Chondrocyte (in vitro differentiated cells): ENCODE results near the gene ZNF487. TPM values are rescaled to one million over a fixed set of nuclear protein-coding genes. Genes with fewer than 3 reads are reported as not detected.
"Not testable (repeated sequence)": the region's sequence is repeated elsewhere in the genome, so short reads cannot be mapped to it uniquely, and the experiment has no call there.

Experiments used
- DNase-seq: peaks from one replicate; pipeline ENCODE4 v3.0.0; 2021; ENCODE audit warnings: mixed read lengths, low spot score
- H3K27ac Mint-ChIP-seq: one replicate; pipeline ENCODE4 v1.8.0; 2021; ENCODE audit warnings: mild to moderate bottlenecking, moderate library complexity, mixed read lengths; ENCODE audit not compliant: unreplicated experiment
- H3K27me3 Mint-ChIP-seq: 2 replicates; pipeline ENCODE4 v1.8.0; 2021; ENCODE audit warnings: low read depth, mixed read lengths
- H3K36me3 Mint-ChIP-seq: 2 replicates; pipeline ENCODE4 v1.8.0; 2021; ENCODE audit warnings: low read depth, mixed read lengths
- H3K4me1 Mint-ChIP-seq: 2 replicates; pipeline ENCODE4 v1.8.0; 2021; ENCODE audit warnings: low read depth, mild to moderate bottlenecking, mixed read lengths
- H3K4me3 Mint-ChIP-seq: one replicate; pipeline ENCODE4 v1.8.0; 2021; ENCODE audit warnings: mild to moderate bottlenecking, moderate library complexity, mixed read lengths; ENCODE audit not compliant: unreplicated experiment
- H3K9me3 Mint-ChIP-seq: 2 replicates; pipeline ENCODE4 v1.8.0; 2021; ENCODE audit warnings: low read depth, mixed read lengths
- CTCF ChIP-seq: fragments of 200-600 bp; sonication (generic); IDR thresholded peaks from 2 replicates; pipeline ENCODE4 v1.5.0; 2021; ENCODE audit warnings: antibody characterized with exemption, mild to moderate bottlenecking, moderate library complexity
- total RNA-seq: library from RNA; stranded (reverse); gene quantifications from 3 replicates; pipeline ENCODE4 v1.2.1, GENCODE V29; 2021

The ZNF487 gene
- total RNA-seq, 1 donor from 2014 or later: 2.7 TPM

DNA sequence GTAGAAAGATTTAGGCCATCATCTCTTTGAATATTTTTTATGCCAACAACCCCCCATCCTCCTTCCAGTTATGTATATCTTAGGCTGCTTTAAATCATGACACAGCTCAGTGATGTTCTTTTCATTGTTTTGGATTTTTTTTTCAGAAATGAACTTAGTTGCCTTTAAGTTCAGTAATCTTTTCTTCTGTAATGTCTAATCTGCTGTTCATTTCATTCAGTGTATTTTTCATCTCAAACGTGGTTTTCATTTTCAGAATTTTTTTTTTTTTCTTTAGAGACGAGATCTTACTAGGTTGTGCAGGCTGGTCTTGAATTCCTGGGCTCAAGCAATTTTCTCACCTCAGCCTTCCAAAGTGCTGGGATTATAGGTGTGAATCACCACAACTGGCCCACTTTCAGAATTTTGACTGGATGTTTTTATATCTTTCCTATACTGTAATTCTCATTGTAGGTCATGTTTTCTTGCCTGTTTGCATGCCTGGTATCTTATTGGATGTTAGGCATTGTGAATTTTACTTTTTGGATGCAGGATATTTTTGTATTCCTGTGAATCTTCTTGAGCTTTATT lies 8.1 kb downstream of the ZNF487 start:
- H3K9me3 Mint-ChIP-seq: no peaks in the 10 kb centered on the region
- no peaks in the 10 kb centered on the region for H3K27me3 Mint-ChIP-seq
- H3K27ac Mint-ChIP-seq: no peak overlapping the region
- DNase-seq: no peak
- no peak for TF ChIP-seq CTCF
- no peaks in the 10 kb centered on the region for H3K4me1 Mint-ChIP-seq
- H3K4me3 Mint-ChIP-seq: no peak overlapping the region
- peaks cover 3% of the 10 kb centered on the region for H3K36me3 Mint-ChIP-seq

DNA sequence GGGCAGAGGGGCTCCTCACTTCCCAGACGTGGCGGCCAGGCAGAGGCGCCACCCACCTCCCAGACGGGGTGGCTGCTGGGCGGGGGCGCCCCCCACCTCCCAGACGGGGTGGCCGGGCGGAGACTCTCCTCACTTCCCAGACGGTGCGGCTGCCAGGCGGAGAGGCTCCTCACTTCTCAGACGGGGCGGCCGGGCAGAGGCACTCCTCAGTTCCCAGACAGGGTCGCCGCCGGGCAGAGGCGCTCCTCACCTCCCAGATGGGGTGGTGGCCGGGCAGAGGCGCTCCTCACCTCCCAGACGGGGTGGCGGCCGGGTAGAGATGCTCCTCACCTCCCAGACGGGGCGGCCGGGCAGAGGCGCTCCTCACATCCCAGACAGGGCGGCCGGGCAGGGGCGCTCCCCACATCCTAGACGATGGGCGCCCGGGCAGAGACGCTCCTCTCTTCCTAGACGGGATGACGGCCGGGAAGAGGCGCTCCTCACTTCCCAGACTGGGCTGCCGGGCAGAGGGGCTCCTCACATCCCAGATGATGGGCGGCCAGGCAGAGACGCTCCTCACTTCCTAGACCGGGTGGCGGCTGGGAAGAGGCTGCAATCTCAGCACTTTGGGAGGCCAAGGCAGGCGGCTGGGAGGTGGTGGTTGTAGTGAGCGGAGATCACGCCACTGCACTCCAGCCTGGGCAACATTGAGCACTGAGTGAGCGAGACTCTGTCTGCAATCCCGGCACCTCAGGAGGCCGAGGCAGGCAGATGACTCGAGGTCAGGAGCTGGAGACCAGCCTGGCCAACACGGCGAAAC lies 9.5 kb downstream of the ZNF487 start:
- not testable (repeated sequence) for H3K27ac Mint-ChIP-seq, H3K36me3 Mint-ChIP-seq, H3K9me3 Mint-ChIP-seq, H3K4me3 Mint-ChIP-seq, DNase-seq, H3K27me3 Mint-ChIP-seq, H3K4me1 Mint-ChIP-seq

DNA sequence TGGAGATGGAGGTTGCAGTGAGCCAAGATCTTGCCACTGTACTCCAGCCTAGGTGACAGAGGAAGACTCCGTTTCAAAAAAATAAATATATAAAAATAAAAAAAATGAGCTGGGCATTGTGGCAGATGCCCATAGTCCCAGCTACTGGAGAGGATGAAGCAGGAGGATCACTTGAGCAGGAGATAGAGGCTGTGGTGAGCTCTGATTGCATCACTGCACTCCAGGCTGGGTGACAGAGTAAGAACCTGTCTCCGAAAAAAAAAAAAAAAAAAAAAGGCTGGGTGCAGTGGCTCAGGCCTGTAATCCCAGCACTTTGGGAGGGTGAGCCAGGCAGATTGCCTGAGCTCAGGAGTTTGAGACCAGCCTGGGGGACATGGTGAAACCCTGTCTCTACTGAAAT lies 11.8 kb downstream of the ZNF487 start:
- H3K4me1 Mint-ChIP-seq: no peaks in the 10 kb centered on the region
- no peaks in the 10 kb centered on the region for H3K27me3 Mint-ChIP-seq
- no peak for TF ChIP-seq CTCF
- no peaks in the 10 kb centered on the region for H3K9me3 Mint-ChIP-seq
- no peak overlapping the region for H3K27ac Mint-ChIP-seq
- H3K36me3 Mint-ChIP-seq: peaks cover 3% of the 10 kb centered on the region
- no peak for DNase-seq
- H3K4me3 Mint-ChIP-seq: no peak overlapping the region

DNA sequence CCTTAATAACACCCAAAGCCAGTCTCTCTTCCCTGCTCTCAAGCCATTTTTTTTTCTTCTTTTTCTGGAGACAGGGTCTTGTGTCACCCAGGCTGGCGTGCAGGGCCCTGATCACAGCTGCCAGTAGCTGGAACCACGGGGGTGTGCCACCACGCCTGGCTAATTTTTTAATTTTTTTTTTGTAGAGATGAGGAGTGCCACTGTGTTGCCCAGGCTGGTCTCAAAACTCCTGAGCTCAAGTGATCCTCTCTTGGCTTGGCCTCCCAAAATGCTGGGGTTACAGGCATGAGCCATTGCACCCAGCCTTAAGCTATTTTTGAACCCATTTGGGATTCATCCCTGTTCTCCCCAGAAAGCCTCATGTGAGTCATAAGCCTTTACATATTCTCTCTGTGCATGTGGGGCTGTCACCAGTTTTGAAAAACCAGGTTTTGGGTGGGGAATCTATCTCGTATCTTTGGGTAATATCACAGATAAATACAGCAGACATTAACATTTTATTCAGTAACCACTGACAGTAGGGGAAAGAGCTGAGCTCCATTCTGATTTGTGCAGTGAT lies 15.5 kb downstream of the ZNF487 start:
- Mint-ChIP-seq H3K27me3 (no peaks in the 10 kb centered on the region), H3K9me3 (no peaks in the 10 kb centered on the region), H3K36me3 (no peaks in the 10 kb centered on the region), H3K4me1 (peaks cover 18% of the 10 kb centered on the region), H3K4me3 (no peak overlapping the region), H3K27ac (peak overlapping the region; percentile 58)
- no peak for DNase-seq
- TF ChIP-seq CTCF: no peak

GRCh38 chr10:43453266-43453831 lies 16.4 kb downstream of the ZNF487 start:
- H3K36me3 Mint-ChIP-seq: no peaks in the 10 kb centered on the region
- no peak overlapping the region for H3K4me3 Mint-ChIP-seq
- H3K4me1 Mint-ChIP-seq: peaks cover 18% of the 10 kb centered on the region
- no peak for TF ChIP-seq CTCF
- no peaks in the 10 kb centered on the region for H3K27me3 Mint-ChIP-seq
- no peaks in the 10 kb centered on the region for H3K9me3 Mint-ChIP-seq
- no peak overlapping the region for H3K27ac Mint-ChIP-seq
- no peak for DNase-seq

DNA sequence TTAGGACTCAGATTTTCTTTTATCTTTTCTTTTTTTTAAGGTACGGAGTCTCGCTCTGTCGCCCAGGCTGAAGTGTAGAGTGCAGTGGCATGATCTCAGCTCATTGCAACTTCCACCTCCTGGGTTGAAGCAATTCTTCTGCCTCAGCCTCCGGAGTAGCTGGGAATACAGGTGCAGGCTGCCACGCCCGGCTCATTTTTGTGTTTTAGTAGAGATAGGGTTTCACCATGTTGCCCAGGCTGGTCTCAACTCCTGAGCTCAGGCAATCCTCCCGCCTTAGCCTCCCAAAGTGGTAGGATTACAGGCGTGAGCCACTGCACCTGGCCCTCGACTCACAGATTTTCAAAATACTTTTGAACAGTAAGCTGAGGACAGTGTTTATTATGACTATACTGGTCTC lies 17.1 kb downstream of the ZNF487 start:
- H3K27me3 Mint-ChIP-seq, H3K36me3 Mint-ChIP-seq, H3K9me3 Mint-ChIP-seq, H3K4me3 Mint-ChIP-seq, DNase-seq: not testable (repeated sequence)
- peaks cover 18% of the 10 kb centered on the region for H3K4me1 Mint-ChIP-seq
- peak overlapping the region; percentile 5 for H3K27ac Mint-ChIP-seq

GRCh38 chr10:43456561-43456960 lies 19.6 kb downstream of the ZNF487 start:
- H3K4me3 Mint-ChIP-seq, H3K27ac Mint-ChIP-seq, H3K27me3 Mint-ChIP-seq, H3K36me3 Mint-ChIP-seq, H3K9me3 Mint-ChIP-seq, DNase-seq: not testable (repeated sequence)
- H3K4me1 Mint-ChIP-seq: peaks cover 18% of the 10 kb centered on the region
